Nephron (organoid): ENCODE results near the gene UGT1A10.
A peak's percentile ranks its signal among the peaks of the same experiment; 100 is the strongest.

Source experiments
- H3K27ac Mint-ChIP-seq, 3 experiments: 2 replicates each; pipeline ENCODE4 v1.8.0; 2020; ENCODE audit warnings: mixed read lengths in 3 of 3, mild to moderate bottlenecking in 2 of 3, moderate library complexity in 1 of 3
- H3K27me3 Mint-ChIP-seq: 2 replicates; pipeline ENCODE4 v1.8.0; 2021; ENCODE audit warnings: low read depth, mild to moderate bottlenecking, moderate library complexity, mixed read lengths
- H3K36me3 Mint-ChIP-seq: 2 replicates; pipeline ENCODE4 v1.8.0; 2020; ENCODE audit warnings: low read depth, mixed read lengths
- H3K4me1 Mint-ChIP-seq: 2 replicates; pipeline ENCODE4 v1.8.0; 2020; ENCODE audit warnings: mixed read lengths
- H3K4me3 Mint-ChIP-seq, 3 experiments: 2 replicates each; pipeline ENCODE4 v1.8.0; 2020; ENCODE audit warnings: mild to moderate bottlenecking in 3 of 3, mixed read lengths in 3 of 3, moderate library complexity in 2 of 3
- H3K9me3 Mint-ChIP-seq: 2 replicates; pipeline ENCODE4 v1.8.0; 2020; ENCODE audit warnings: mixed read lengths
- CTCF ChIP-seq, 3 experiments: fragments of 200-600 bp; sonication (generic); IDR thresholded peaks; one replicate each; pipeline ENCODE4 v1.5.0; 2021; ENCODE audit warnings: antibody characterized with exemption in 3 of 3; ENCODE audit not compliant: unreplicated experiment in 3 of 3

UGT1A10 gene

GRCh38 chr2:233816771-233817170 lies 180.5 kb downstream of the UGT1A10 start:
- TF ChIP-seq CTCF (IDR thresholded peaks at IDR 0.05; ENCODE audit: unreplicated experiment in 3 of 3), result no peak
- peak overlapping the region in 1 of 3 experiments; percentile 59 for H3K27ac Mint-ChIP-seq
- no peaks in the 10 kb centered on the region for H3K36me3 Mint-ChIP-seq
- no peaks in the 10 kb centered on the region for H3K4me1 Mint-ChIP-seq
- peaks cover 8% of the 10 kb centered on the region for H3K27me3 Mint-ChIP-seq
- no peaks in the 10 kb centered on the region for H3K9me3 Mint-ChIP-seq
- H3K4me3 Mint-ChIP-seq, result no peak overlapping the region

GRCh38 chr2:233817361-233817911 lies 181.2 kb downstream of the UGT1A10 start:
- peaks cover 3% of the 10 kb centered on the region for H3K27me3 Mint-ChIP-seq
- H3K27ac Mint-ChIP-seq, result no peak overlapping the region
- H3K36me3 Mint-ChIP-seq, result no peaks in the 10 kb centered on the region
- no peaks in the 10 kb centered on the region for H3K4me1 Mint-ChIP-seq
- H3K4me3 Mint-ChIP-seq, result no peak overlapping the region
- no peak for TF ChIP-seq CTCF (IDR thresholded peaks at IDR 0.05; ENCODE audit: unreplicated experiment in 3 of 3)
- no peaks in the 10 kb centered on the region for H3K9me3 Mint-ChIP-seq

GRCh38 chr2:233817995-233818638 lies 181.9 kb downstream of the UGT1A10 start:
- Mint-ChIP-seq H3K27me3 (peaks cover 3% of the 10 kb centered on the region), H3K27ac (no peak overlapping the region), H3K36me3 (no peaks in the 10 kb centered on the region), H3K9me3 (no peaks in the 10 kb centered on the region), H3K4me3 (no peak overlapping the region), H3K4me1 (no peaks in the 10 kb centered on the region)
- no peak for TF ChIP-seq CTCF (IDR thresholded peaks at IDR 0.05; ENCODE audit: unreplicated experiment in 3 of 3)

- TF ChIP-seq CTCF (IDR thresholded peaks at IDR 0.05; ENCODE audit: unreplicated experiment in 3 of 3), result no peak
- no peak overlapping the region for H3K27ac Mint-ChIP-seq
- no peak overlapping the region for H3K4me3 Mint-ChIP-seq
- peaks cover 3% of the 10 kb centered on the region for H3K27me3 Mint-ChIP-seq
- H3K9me3 Mint-ChIP-seq, result no peaks in the 10 kb centered on the region
- no peaks in the 10 kb centered on the region for H3K36me3 Mint-ChIP-seq
- no peaks in the 10 kb centered on the region for H3K4me1 Mint-ChIP-seq
Observed at GRCh38 chr2:233818639-233819621, 182.7 kb downstream of the UGT1A10 start.

- Mint-ChIP-seq H3K9me3 (no peaks in the 10 kb centered on the region), H3K4me3 (no peak overlapping the region), H3K4me1 (no peaks in the 10 kb centered on the region), H3K27me3 (peaks cover 3% of the 10 kb centered on the region), H3K36me3 (no peaks in the 10 kb centered on the region), H3K27ac (no peak overlapping the region)
- no peak for TF ChIP-seq CTCF (IDR thresholded peaks at IDR 0.05; ENCODE audit: unreplicated experiment in 3 of 3)
Observed at GRCh38 chr2:233819884-233820773, 183.9 kb downstream of the UGT1A10 start.
